Heart left ventricle (tissue), 13 donors: ENCODE measurements around the gene PTPRM.

ENCODE experiments used
- POLR2A ChIP-seq, 2 donors: fragments of 450-650 bp; IDR thresholded peaks; one replicate each; pipeline ENCODE4 v1.6.1; 2017; ENCODE audit warnings: antibody characterized with exemption in 2 of 2, mild to moderate bottlenecking in 2 of 2, moderate library complexity in 2 of 2
- TF ChIP-seq, protein P1 (sequence below), 12 donors: fragments of 200-600 bp; sonication (generic) in 4 of 12; IDR thresholded peaks; one replicate each; pipeline versions ENCODE4 v1.5.0 to v1.8.0; 2018 to 2022; ENCODE audit warnings: antibody characterized with exemption in 12 of 12, mild to moderate bottlenecking in 5 of 12
- donor health status: ischemic (EF 13 %, LVEDD 7.1; RV severe dilation, severe dysfunction).
- donor health status: DM: no; HTN: yes; CAD: no.
- donor health status: DM: no; HTN: no; CAD: no.
- donor health status: ischemic (EF 25% LVEDD 6.9; RV normal size, moderate dysfunction).
- donor health status: ischemic (EF 25% LVEDD 5.7; RV mildly dilated, moderate dysfunction).
- donor health status: ischemic (EF 35%, LVEDD 5.7; RV mildly dilated, moderate dysfunction).
- donor health status: nonischemic (EF 11% LVEDD 7.7; RV severe dilation, severe dysfunction).
- donor health status: DM: yes; HTN: yes; CAD: no.
- donor health status: PGD.
- donor health status: ischemic (EF 29% LVEDD 5.4; RV normal size, mild dysfunction).
- donor health status: nonischemic (EF 23%, LVEDD 6.1; RV moderate dilation, normal function).

DNA sequence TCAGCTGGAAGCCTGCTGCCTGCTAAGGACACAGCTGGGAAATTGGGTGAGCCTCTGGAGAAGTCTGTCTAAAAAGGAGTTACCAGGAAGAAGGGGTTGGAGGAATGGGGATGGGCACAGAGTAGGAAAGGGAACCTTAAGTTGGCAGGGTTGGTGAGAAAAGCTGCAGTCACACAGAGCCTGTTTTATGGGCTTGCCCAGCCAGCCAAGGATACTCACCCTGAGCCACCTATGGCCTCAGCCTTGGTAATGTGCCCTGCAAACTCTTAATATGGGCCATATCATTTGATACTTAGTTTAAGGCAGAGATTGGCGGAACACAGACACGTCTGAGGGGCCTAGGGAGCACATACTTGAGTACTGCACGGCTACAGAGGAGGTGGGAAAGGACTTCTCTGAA is 623.9 kb downstream of the PTPRM start:
- no peak for TF ChIP-seq POLR2A (IDR thresholded peaks at IDR 0.05)
- TF ChIP-seq, protein P1, sequence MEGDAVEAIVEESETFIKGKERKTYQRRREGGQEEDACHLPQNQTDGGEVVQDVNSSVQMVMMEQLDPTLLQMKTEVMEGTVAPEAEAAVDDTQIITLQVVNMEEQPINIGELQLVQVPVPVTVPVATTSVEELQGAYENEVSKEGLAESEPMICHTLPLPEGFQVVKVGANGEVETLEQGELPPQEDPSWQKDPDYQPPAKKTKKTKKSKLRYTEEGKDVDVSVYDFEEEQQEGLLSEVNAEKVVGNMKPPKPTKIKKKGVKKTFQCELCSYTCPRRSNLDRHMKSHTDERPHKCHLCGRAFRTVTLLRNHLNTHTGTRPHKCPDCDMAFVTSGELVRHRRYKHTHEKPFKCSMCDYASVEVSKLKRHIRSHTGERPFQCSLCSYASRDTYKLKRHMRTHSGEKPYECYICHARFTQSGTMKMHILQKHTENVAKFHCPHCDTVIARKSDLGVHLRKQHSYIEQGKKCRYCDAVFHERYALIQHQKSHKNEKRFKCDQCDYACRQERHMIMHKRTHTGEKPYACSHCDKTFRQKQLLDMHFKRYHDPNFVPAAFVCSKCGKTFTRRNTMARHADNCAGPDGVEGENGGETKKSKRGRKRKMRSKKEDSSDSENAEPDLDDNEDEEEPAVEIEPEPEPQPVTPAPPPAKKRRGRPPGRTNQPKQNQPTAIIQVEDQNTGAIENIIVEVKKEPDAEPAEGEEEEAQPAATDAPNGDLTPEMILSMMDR (IDR thresholded peaks at IDR 0.05), result no peak
